ENCODE results near the gene CCDC170.

Gene CCDC170

GRCh38 chr6:151659212-151659611 is 165.4 kb downstream of the CCDC170 start:
- DNase-seq: no peak

GRCh38 chr6:151661509-151661908 is 167.7 kb downstream of the CCDC170 start:
- no peak for DNase-seq

- DNase-seq: no peak
Measured at GRCh38 chr6:151661928-151662327, 168.1 kb downstream of the CCDC170 start.

GRCh38 chr6:151663559-151663958 is 169.7 kb downstream of the CCDC170 start:
- no peak for DNase-seq

GRCh38 chr6:151664390-151664789 is 170.6 kb downstream of the CCDC170 start:
- DNase-seq: no peak

GRCh38 chr6:151665329-151665728 is 171.5 kb downstream of the CCDC170 start:
- no peak for DNase-seq

GRCh38 chr6:151666526-151666925 is 172.7 kb downstream of the CCDC170 start:
- no peak for DNase-seq

GRCh38 chr6:151669208-151669560 is 175.4 kb downstream of the CCDC170 start:
- DNase-seq: no peak

GRCh38 chr6:151670116-151670515 is 176.3 kb downstream of the CCDC170 start:
- no peak for DNase-seq
